GM19239 (cell line): ENCODE results near the gene CASTOR1.
A peak's percentile ranks its signal among the peaks of the same experiment; 100 is the strongest.
"Not testable (repeated sequence)": the region's sequence is repeated elsewhere in the genome, so short reads cannot be mapped to it uniquely, and the experiment has no call there.

Source experiments
- DNase-seq: peaks from one replicate; pipeline ENCODE4 v3.0.0; 2011; ENCODE audit warnings: low spot score; ENCODE audit not compliant: insufficient read length
- FAIRE-seq: peaks from 2 replicates; lab custom pipeline; 2011; peaks lifted over from hg19 to GRCh38; lab: Jason Lieb, UNC

Gene CASTOR1

GRCh38 chr22:30289141-30289979, at the start of gene CASTOR1:
TSS of gene CASTOR1 (minus strand) at chr22:30289505. CDS start at chr22:30289497, 8 bp downstream.
- FAIRE-seq (peak; percentile 95), DNase-seq (peak; percentile 90)

GRCh38 chr22:30338802-30339201, 49.5 kb upstream of the CASTOR1 start:
- no peak for DNase-seq
- FAIRE-seq: no peak

GRCh38 chr22:30338341-30338740, 49.0 kb upstream of the CASTOR1 start:
- not testable (repeated sequence) for DNase-seq, FAIRE-seq

GRCh38 chr22:30337461-30337778, 48.1 kb upstream of the CASTOR1 start:
- no peak for DNase-seq
- FAIRE-seq: no peak

GRCh38 chr22:30336752-30337460, 47.6 kb upstream of the CASTOR1 start:
- DNase-seq (no peak), FAIRE-seq (no peak)

- FAIRE-seq (no peak), DNase-seq (no peak)
Measured at GRCh38 chr22:30335236-30335635, 45.9 kb upstream of the CASTOR1 start.

- DNase-seq: no peak
- FAIRE-seq: no peak
Measured at GRCh38 chr22:30334646-30335045, 45.3 kb upstream of the CASTOR1 start.

- FAIRE-seq (no peak), DNase-seq (no peak)
Measured at GRCh38 chr22:30333707-30334087, 44.4 kb upstream of the CASTOR1 start.

- FAIRE-seq: no peak
- DNase-seq: no peak
Measured at GRCh38 chr22:30332994-30333706, 43.8 kb upstream of the CASTOR1 start.

- no peak for DNase-seq
- no peak for FAIRE-seq
Measured at GRCh38 chr22:30332551-30332950, 43.2 kb upstream of the CASTOR1 start.

- DNase-seq (no peak), FAIRE-seq (peak; percentile 21)
Measured at GRCh38 chr22:30328466-30329049, 39.3 kb upstream of the CASTOR1 start.

GRCh38 chr22:30327864-30328345, 38.6 kb upstream of the CASTOR1 start:
- peak; percentile 61 for FAIRE-seq

GRCh38 chr22:30326706-30327362, 37.5 kb upstream of the CASTOR1 start, which contains the start of gene TBC1D10A:
TSS of gene TBC1D10A (minus strand) at chr22:30326941. CDS start at chr22:30326881, 60 bp downstream.
- DNase-seq: peak; percentile 96
- FAIRE-seq: no peak

More at GRCh38 chr22:30327864-30328345, 38.6 kb upstream of the CASTOR1 start:
- no peak for DNase-seq

- DNase-seq: no peak
- peak; percentile 64 for FAIRE-seq
Measured at GRCh38 chr22:30326255-30326705, 37.0 kb upstream of the CASTOR1 start.

GRCh38 chr22:30325724-30326254, 36.5 kb upstream of the CASTOR1 start:
- DNase-seq: no peak
- FAIRE-seq: no peak

GRCh38 chr22:30325065-30325720, 35.9 kb upstream of the CASTOR1 start:
- FAIRE-seq (peak; percentile 54), DNase-seq (no peak)

GRCh38 chr22:30324014-30324730, 34.9 kb upstream of the CASTOR1 start:
- DNase-seq (no peak), FAIRE-seq (no peak)

GRCh38 chr22:30323246-30323645, 33.9 kb upstream of the CASTOR1 start:
- DNase-seq: no peak
- no peak for FAIRE-seq
